Adipocyte (in vitro differentiated cells): ENCODE data around the gene MRPL22.
"Not testable (repeated sequence)": the region's sequence is repeated elsewhere in the genome, so short reads cannot be mapped to it uniquely, and the experiment has no call there.

Source experiments
- DNase-seq: peaks from one replicate; pipeline ENCODE4 v3.0.0-alpha.2; 2015; ENCODE audit warnings: low read depth
- H3K27me3 ChIP-seq: replicated peaks from 2 replicates; pipeline ENCODE4 v1.7.0; 2013; ENCODE audit warnings: mild to moderate bottlenecking, low read length, moderate library complexity; ENCODE audit not compliant: control insufficient read depth, insufficient read depth
- H3K36me3 ChIP-seq: 2 replicates; pipeline ENCODE4 v1.7.0; 2013; ENCODE audit warnings: low read length, mild to moderate bottlenecking, moderate library complexity; ENCODE audit not compliant: control insufficient read depth, insufficient read depth, severe bottlenecking
- H3K4me1 ChIP-seq: 2 replicates; pipeline ENCODE4 v1.7.0; 2013; ENCODE audit warnings: mild to moderate bottlenecking, low read length, moderate library complexity; ENCODE audit not compliant: control insufficient read depth, insufficient read depth
- H3K4me3 ChIP-seq: 2 replicates; pipeline ENCODE4 v1.7.0; 2013; ENCODE audit warnings: mild to moderate bottlenecking, low read length, moderate library complexity
- H3K9ac ChIP-seq: 2 replicates; pipeline ENCODE4 v1.7.0; 2013; ENCODE audit warnings: mild to moderate bottlenecking, low read length, moderate library complexity
- H3K9me3 ChIP-seq: 2 replicates; pipeline ENCODE4 v1.7.0; 2013; ENCODE audit warnings: mild to moderate bottlenecking, low read length, moderate library complexity; ENCODE audit not compliant: control insufficient read depth

Gene MRPL22

DNA sequence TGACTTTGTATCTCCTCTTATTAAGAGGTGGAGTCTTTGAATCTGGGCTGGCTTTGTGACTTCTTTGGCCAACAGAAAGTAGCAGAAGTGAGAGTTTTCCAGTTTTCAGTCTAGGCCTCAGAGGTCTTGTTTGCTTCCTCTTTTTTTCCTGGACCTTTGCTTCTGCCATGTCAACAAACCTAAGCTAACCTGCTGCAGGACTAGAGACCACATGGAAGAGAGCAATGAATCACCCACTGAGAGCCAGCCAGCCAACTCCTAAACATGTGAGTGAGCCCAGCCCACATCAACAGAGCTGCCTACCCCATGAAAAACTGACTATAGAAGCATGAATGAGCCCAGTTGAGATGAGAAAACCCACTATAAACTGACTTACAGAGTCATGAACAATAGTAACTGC is 29.9 kb downstream of the MRPL22 start:
- no peak for DNase-seq
- Histone ChIP-seq H3K9ac (no peak overlapping the region), H3K4me1 (peaks cover 3% of the 10 kb centered on the region), H3K36me3 (peaks cover 30% of the 10 kb centered on the region), H3K9me3 (no peaks in the 10 kb centered on the region), H3K27me3 (no peaks in the 10 kb centered on the region), H3K4me3 (no peak overlapping the region)

DNA sequence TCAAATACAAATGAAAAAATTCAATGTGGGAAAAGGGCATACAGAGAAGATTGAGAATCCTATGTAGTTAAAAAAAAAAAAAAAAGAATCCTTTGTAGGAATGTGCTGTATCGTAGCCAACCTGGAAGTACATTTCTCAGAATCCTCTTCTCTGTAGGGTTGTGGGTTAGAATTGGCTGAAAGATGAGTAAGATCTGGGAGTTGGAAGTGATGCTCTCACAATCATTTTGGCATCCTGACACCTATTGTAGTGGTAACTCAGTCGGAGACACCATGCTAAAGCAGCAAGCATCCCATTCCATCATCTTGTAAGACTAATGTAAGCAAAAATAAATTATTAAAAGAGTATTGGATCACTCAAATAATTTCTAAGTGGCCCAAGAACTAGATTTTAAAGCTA is 30.6 kb downstream of the MRPL22 start:
- Histone ChIP-seq H3K27me3 (no peaks in the 10 kb centered on the region), H3K4me1 (peaks cover 3% of the 10 kb centered on the region), H3K4me3 (no peak overlapping the region), H3K36me3 (peaks cover 23% of the 10 kb centered on the region), H3K9me3 (no peaks in the 10 kb centered on the region), H3K9ac (no peak overlapping the region)
- no peak for DNase-seq

DNA sequence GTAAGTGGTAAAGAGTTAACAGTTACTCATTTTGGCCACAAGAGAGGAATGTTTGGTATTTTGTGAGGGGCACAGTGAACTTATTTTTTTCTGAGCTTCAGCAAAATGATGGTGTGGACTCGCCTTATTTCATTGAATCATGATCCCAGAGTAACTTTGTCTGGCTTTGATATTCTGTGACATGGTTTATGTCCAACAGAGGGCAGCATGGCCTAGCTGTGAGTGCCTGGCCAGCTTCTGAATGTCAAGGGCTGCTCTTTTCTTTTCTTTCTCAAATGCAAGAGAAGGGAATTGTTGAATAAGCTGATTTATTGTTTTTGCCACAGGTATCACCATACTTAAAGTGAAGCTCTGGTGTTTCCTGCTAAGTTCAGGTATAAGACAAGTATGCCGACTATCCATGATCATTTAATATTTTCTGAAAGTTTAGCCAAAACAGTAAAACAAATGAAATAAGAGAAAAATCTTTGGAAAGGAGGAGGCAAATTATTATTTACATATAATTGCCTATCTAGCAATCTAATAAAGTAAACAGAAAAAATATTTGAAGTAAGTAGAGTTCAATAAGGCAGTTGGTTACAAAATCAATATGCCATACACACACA is 31.7 kb downstream of the MRPL22 start:
- H3K4me1 ChIP-seq = peaks cover 3% of the 10 kb centered on the region
- H3K36me3 ChIP-seq = peaks cover 15% of the 10 kb centered on the region
- H3K4me3 ChIP-seq = no peak overlapping the region
- no peak overlapping the region for H3K9ac ChIP-seq
- no peaks in the 10 kb centered on the region for H3K27me3 ChIP-seq
- DNase-seq = peak; percentile 73
- no peaks in the 10 kb centered on the region for H3K9me3 ChIP-seq

DNA sequence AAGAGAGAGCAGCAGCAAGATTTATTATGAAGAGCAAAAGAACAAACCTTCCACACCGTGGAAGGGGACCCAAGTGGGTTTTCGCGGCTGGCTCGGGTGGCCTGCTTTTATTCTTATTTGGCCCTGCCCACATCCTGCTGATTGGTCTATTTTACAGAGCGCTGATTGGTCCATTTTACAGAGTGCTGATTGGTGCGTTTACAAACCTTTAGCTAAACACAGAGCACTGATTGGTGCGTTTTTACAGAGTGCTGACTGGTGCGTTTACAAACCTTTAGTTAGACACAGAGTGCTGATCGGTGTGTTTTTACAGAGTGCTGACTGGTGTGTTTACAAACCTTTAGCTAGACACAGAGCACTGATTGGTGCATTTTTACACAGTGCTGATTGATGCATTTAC is 35.2 kb downstream of the MRPL22 start:
- H3K36me3 ChIP-seq, H3K4me1 ChIP-seq, H3K9ac ChIP-seq, H3K4me3 ChIP-seq, DNase-seq, H3K9me3 ChIP-seq, H3K27me3 ChIP-seq: not testable (repeated sequence)

DNA sequence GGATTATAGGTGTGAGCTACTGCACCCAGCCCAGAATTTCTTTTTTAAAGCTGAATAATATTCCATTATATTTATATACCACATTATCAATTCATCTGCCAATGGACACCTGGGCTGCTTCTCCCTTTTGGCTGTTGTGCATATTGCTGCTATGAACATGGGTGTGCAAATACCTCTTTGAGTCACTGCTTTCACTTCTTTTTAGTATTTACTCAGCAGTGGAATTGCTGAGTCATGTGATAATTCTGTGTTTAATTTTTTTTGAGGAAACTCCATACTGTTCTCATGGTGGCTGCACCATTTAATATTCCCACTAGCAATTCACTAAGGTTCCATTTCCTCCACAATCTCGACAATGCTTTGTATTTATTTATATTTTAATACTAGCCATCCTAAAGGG is 36.5 kb downstream of the MRPL22 start:
- H3K4me3 ChIP-seq = no peak overlapping the region
- H3K9me3 ChIP-seq = no peaks in the 10 kb centered on the region
- H3K9ac ChIP-seq = no peak overlapping the region
- no peaks in the 10 kb centered on the region for H3K36me3 ChIP-seq
- H3K27me3 ChIP-seq = no peaks in the 10 kb centered on the region
- H3K4me1 ChIP-seq = no peaks in the 10 kb centered on the region
- DNase-seq = peak; percentile 15

DNA sequence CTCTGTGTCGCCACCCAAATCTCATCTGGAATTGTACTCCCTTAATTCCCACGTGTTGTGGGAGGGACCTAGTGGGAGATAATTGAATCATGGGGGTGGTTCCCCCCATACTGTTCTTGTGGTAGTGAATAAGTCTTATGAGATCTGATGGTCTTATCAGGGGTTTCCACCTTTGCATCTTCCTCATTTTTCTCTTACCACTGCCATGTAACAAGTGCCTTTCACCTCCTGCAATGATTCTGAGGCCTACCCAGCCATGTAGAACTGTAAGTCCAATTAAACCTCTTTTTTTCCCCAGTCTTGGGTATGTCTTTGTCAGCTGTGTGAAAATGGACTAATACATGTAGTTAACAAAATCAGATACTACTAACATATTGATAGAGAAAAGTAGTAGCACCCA is 37.4 kb downstream of the MRPL22 start:
- not testable (repeated sequence) for H3K36me3 ChIP-seq, H3K9ac ChIP-seq, H3K4me3 ChIP-seq, H3K4me1 ChIP-seq, DNase-seq, H3K9me3 ChIP-seq, H3K27me3 ChIP-seq

DNA sequence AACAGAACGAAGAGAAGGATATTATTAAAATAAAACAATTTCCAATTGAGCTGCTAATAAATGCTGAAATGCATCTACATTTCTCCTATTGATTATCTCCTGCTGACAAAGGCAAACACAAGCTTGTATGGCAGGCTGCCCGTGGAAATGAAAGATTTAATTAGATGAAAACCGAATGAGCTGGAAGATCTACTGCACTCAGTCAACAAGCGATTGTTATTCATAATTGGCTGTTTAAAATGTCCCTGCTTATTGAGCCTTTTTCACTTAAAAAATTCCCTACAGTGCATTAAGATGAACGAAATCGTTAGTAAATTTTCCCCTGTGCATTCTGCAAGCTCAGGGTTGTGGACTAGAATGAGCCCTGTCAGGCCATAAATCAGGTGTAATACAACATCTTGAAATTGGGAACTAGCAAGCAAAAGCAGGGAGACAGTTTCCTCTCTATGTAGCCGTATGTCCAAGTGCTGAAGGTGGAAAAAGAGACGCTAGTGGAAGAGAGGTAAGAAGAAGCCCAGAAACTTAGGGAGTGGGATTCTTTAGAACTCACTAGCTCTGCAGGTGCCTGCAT is 44.2 kb downstream of the MRPL22 start:
- no peak for DNase-seq
- H3K36me3 ChIP-seq = no peaks in the 10 kb centered on the region
- peaks cover 14% of the 10 kb centered on the region for H3K4me1 ChIP-seq
- H3K4me3 ChIP-seq = no peak overlapping the region
- peaks cover 3% of the 10 kb centered on the region for H3K27me3 ChIP-seq
- H3K9me3 ChIP-seq = no peaks in the 10 kb centered on the region
- no peak overlapping the region for H3K9ac ChIP-seq

DNA sequence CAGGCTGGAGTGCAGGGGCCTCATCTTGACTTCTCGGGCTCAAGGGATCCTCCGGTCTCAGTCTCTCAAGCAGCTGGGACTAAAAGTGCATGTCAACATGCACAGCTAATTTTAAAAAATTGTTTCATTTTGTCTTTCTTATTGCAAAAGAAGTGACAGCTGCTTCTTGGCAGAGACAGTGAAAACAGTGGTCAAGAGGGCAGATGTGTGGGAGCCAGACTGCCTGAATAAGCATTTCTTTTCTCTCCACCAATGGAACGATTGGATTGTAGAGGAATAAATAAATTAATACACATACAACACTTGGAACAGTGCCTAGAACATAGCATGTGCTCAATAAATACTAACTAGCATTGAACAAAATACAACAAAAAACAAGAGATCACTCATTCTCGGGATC is 45.3 kb downstream of the MRPL22 start:
- H3K36me3 ChIP-seq = no peaks in the 10 kb centered on the region
- H3K9me3 ChIP-seq = no peaks in the 10 kb centered on the region
- no peak overlapping the region for H3K4me3 ChIP-seq
- H3K4me1 ChIP-seq = peaks cover 14% of the 10 kb centered on the region
- H3K9ac ChIP-seq = no peak overlapping the region
- no peak for DNase-seq
- peaks cover 3% of the 10 kb centered on the region for H3K27me3 ChIP-seq

DNA sequence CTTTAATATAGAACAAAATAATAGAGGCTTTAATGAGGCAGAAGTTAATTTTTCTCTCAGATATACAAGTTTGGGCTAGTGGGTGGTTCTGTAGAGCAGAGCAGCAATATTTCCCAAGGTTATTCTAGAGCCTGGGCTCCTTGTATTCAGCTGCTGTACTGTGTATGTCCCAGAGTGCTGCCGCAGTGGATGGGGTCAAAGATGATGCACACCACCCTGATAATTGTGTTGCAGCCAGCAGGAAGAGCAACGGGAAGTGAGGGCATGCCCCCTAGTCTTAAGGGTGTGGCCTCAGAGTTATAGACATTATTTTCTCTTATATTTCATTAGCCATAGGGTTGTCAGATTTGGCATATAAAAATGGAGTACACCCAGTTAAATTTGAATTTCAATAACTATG is 48.8 kb downstream of the MRPL22 start:
- no peak for DNase-seq
- Histone ChIP-seq H3K4me3 (no peak overlapping the region), H3K36me3 (no peaks in the 10 kb centered on the region), H3K9me3 (no peaks in the 10 kb centered on the region), H3K4me1 (peaks cover 14% of the 10 kb centered on the region), H3K27me3 (peaks cover 7% of the 10 kb centered on the region), H3K9ac (no peak overlapping the region)

DNA sequence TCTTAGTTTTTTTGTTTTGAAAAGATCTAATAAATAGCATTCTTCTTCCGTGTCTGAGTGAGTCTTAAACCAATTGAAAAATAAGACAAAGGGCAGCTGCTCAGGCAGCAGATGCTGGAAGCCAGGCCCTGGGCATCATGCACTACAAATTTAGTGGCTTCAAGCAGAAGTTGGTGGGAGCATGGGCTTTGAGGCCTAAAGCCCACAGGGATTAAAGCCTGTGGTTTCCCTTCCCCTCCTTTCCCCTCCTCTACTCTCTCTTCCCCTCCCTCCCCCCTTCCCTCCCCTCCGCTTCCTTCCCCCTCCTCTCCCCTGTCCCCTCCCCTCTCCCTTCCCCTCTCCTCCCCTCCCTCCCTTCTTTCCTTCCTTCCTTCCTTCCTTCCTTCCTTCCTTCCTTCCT is 52.6 kb downstream of the MRPL22 start:
- no peak for DNase-seq
- Histone ChIP-seq H3K9me3 (no peaks in the 10 kb centered on the region), H3K4me1 (no peaks in the 10 kb centered on the region), H3K9ac (no peak overlapping the region), H3K27me3 (peaks cover 16% of the 10 kb centered on the region), H3K4me3 (no peak overlapping the region), H3K36me3 (no peaks in the 10 kb centered on the region)

DNA sequence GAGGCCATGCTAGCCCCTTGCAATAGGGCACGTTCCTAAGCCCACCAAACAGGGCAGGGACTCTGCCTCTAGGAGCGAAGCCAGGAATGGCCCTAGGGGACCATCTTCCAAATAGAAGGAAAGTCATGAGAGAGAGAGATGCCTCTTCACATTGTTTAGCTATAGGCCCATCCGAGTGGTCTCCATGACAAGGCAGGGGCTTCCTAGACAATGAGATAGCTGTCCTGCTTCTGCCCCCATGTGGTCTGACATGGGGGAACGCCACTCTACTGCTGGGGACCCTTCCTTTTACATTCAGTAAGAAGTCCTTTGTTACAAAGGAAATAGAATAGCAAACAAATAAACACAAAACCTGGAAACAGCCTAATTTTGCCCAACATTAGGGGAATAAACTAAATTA is 54.8 kb downstream of the MRPL22 start:
- H3K9me3 ChIP-seq = no peaks in the 10 kb centered on the region
- H3K27me3 ChIP-seq = peaks cover 17% of the 10 kb centered on the region
- no peak overlapping the region for H3K4me3 ChIP-seq
- no peaks in the 10 kb centered on the region for H3K4me1 ChIP-seq
- no peak overlapping the region for H3K9ac ChIP-seq
- H3K36me3 ChIP-seq = no peaks in the 10 kb centered on the region
- DNase-seq = no peak

DNA sequence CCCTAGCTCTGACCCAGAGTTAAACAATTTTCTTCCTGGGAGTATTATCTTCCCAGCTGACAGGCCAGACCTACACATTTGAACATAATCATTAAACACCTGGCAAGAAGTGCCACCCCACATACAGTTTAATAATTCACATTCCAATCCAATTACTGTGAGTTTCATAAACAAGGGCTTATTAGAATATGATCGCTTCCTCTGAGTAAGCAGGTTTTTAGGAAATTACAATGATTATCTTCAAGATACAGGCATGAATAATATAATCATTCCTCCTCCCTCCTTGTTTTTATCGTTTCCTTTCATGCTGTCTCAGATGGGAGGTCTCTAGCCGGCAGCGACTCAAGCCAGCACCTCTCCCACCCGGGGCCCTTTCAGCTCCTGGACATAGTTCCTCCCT is 56.9 kb downstream of the MRPL22 start:
- Histone ChIP-seq H3K4me1 (no peaks in the 10 kb centered on the region), H3K36me3 (no peaks in the 10 kb centered on the region), H3K9me3 (no peaks in the 10 kb centered on the region), H3K9ac (no peak overlapping the region), H3K4me3 (no peak overlapping the region), H3K27me3 (peaks cover 12% of the 10 kb centered on the region)
- DNase-seq = no peak
